ENCODE measurements around the gene MRPS22. TPM values are rescaled to one million over a fixed set of nuclear protein-coding genes. Genes with fewer than 3 reads are reported as not detected.
A peak's percentile ranks its signal among the peaks of the same experiment; 100 is the strongest.
"Not testable (repeated sequence)": the region's sequence is repeated elsewhere in the genome, so short reads cannot be mapped to it uniquely, and the experiment has no call there.

The MRPS22 gene
- total RNA-seq, 3 donors from 2014 or later, result 59.4 to 77.6 (median 72.2) TPM

GRCh38 chr3:139319428-139320402 is 24.1 kb upstream of the MRPS22 start:
- DNase-seq (no peak), ATAC-seq (no peak)
- no peaks in the 10 kb centered on the region for H3K4me1 Mint-ChIP-seq (ENCODE audit: low read depth)
- peaks cover 9% of the 10 kb centered on the region for H3K27me3 Mint-ChIP-seq (ENCODE audit: low read depth)
- no peaks in the 10 kb centered on the region for H3K9me3 Mint-ChIP-seq
- H3K36me3 Mint-ChIP-seq (ENCODE audit: insufficient read depth), result no peaks in the 10 kb centered on the region
- no peak overlapping the region for H3K4me3 Mint-ChIP-seq

- Mint-ChIP-seq H3K27me3 (ENCODE audit: low read depth) (peaks cover 9% of the 10 kb centered on the region), H3K4me1 (ENCODE audit: low read depth) (no peaks in the 10 kb centered on the region), H3K4me3 (no peak overlapping the region), H3K9me3 (no peaks in the 10 kb centered on the region), H3K36me3 (ENCODE audit: insufficient read depth) (no peaks in the 10 kb centered on the region)
- DNase-seq, result no peak
- no peak for ATAC-seq
Measured at GRCh38 chr3:139320551-139321309, 23.1 kb upstream of the MRPS22 start.

- H3K4me3 Mint-ChIP-seq, result no peak overlapping the region
- no peaks in the 10 kb centered on the region for H3K9me3 Mint-ChIP-seq
- no peak for ATAC-seq
- H3K27me3 Mint-ChIP-seq (ENCODE audit: low read depth), result peaks cover 6% of the 10 kb centered on the region
- DNase-seq, result no peak
- no peaks in the 10 kb centered on the region for H3K36me3 Mint-ChIP-seq (ENCODE audit: insufficient read depth)
- H3K4me1 Mint-ChIP-seq (ENCODE audit: low read depth), result no peaks in the 10 kb centered on the region
Measured at GRCh38 chr3:139322346-139322745, 21.5 kb upstream of the MRPS22 start.

GRCh38 chr3:139323146-139323545 is 20.7 kb upstream of the MRPS22 start:
- Mint-ChIP-seq H3K27me3 (ENCODE audit: low read depth) (peaks cover 6% of the 10 kb centered on the region), H3K4me3 (no peak overlapping the region), H3K4me1 (ENCODE audit: low read depth) (peaks cover 2% of the 10 kb centered on the region), H3K36me3 (ENCODE audit: insufficient read depth) (no peaks in the 10 kb centered on the region), H3K9me3 (no peaks in the 10 kb centered on the region)
- ATAC-seq (no peak), DNase-seq (no peak)

- ATAC-seq (no peak), DNase-seq (no peak)
- Mint-ChIP-seq H3K4me3 (no peak overlapping the region), H3K36me3 (ENCODE audit: insufficient read depth) (no peaks in the 10 kb centered on the region), H3K9me3 (no peaks in the 10 kb centered on the region), H3K4me1 (ENCODE audit: low read depth) (peaks cover 11% of the 10 kb centered on the region), H3K27me3 (ENCODE audit: low read depth) (peaks cover 6% of the 10 kb centered on the region)
Measured at GRCh38 chr3:139324456-139324855, 19.4 kb upstream of the MRPS22 start.

GRCh38 chr3:139325551-139325950 is 18.3 kb upstream of the MRPS22 start:
- peaks cover 10% of the 10 kb centered on the region for H3K27me3 Mint-ChIP-seq (ENCODE audit: low read depth)
- no peaks in the 10 kb centered on the region for H3K9me3 Mint-ChIP-seq
- peaks cover 16% of the 10 kb centered on the region for H3K4me1 Mint-ChIP-seq (ENCODE audit: low read depth)
- no peaks in the 10 kb centered on the region for H3K36me3 Mint-ChIP-seq (ENCODE audit: insufficient read depth)
- no peak overlapping the region for H3K4me3 Mint-ChIP-seq
- no peak for ATAC-seq
- DNase-seq, result no peak

GRCh38 chr3:139326131-139326530 is 17.7 kb upstream of the MRPS22 start:
- no peak for ATAC-seq
- Mint-ChIP-seq H3K9me3 (no peaks in the 10 kb centered on the region), H3K36me3 (ENCODE audit: insufficient read depth) (no peaks in the 10 kb centered on the region)

GRCh38 chr3:139326707-139327106 is 17.1 kb upstream of the MRPS22 start:
- peaks cover 13% of the 10 kb centered on the region for H3K27me3 Mint-ChIP-seq (ENCODE audit: low read depth)
- DNase-seq, result no peak
- no peaks in the 10 kb centered on the region for H3K9me3 Mint-ChIP-seq
- no peak for ATAC-seq
- H3K36me3 Mint-ChIP-seq (ENCODE audit: insufficient read depth), result no peaks in the 10 kb centered on the region
- no peak overlapping the region for H3K4me3 Mint-ChIP-seq
- H3K4me1 Mint-ChIP-seq (ENCODE audit: low read depth), result peaks cover 16% of the 10 kb centered on the region

More at GRCh38 chr3:139326131-139326530, 17.7 kb upstream of the MRPS22 start:
- Mint-ChIP-seq H3K27me3 (ENCODE audit: low read depth) (peaks cover 11% of the 10 kb centered on the region), H3K4me3 (no peak overlapping the region), H3K4me1 (ENCODE audit: low read depth) (peaks cover 16% of the 10 kb centered on the region)
- no peak for DNase-seq

GRCh38 chr3:139327231-139327630 is 16.6 kb upstream of the MRPS22 start:
- ATAC-seq (no peak), DNase-seq (no peak)
- H3K27me3 Mint-ChIP-seq (ENCODE audit: low read depth), result peaks cover 18% of the 10 kb centered on the region
- peaks cover 16% of the 10 kb centered on the region for H3K4me1 Mint-ChIP-seq (ENCODE audit: low read depth)
- no peaks in the 10 kb centered on the region for H3K36me3 Mint-ChIP-seq (ENCODE audit: insufficient read depth)
- no peak overlapping the region for H3K4me3 Mint-ChIP-seq
- H3K9me3 Mint-ChIP-seq, result no peaks in the 10 kb centered on the region

GRCh38 chr3:139327861-139328260 is 16.0 kb upstream of the MRPS22 start:
- Mint-ChIP-seq H3K27me3 (ENCODE audit: low read depth) (peaks cover 24% of the 10 kb centered on the region), H3K4me1 (ENCODE audit: low read depth) (peaks cover 16% of the 10 kb centered on the region), H3K36me3 (ENCODE audit: insufficient read depth) (no peaks in the 10 kb centered on the region), H3K4me3 (no peak overlapping the region), H3K9me3 (no peaks in the 10 kb centered on the region)
- no peak for DNase-seq
- no peak for ATAC-seq

GRCh38 chr3:139328356-139328755 is 15.5 kb upstream of the MRPS22 start:
- peaks cover 27% of the 10 kb centered on the region for H3K27me3 Mint-ChIP-seq (ENCODE audit: low read depth)
- peaks cover 16% of the 10 kb centered on the region for H3K4me1 Mint-ChIP-seq (ENCODE audit: low read depth)
- H3K9me3 Mint-ChIP-seq, result no peaks in the 10 kb centered on the region
- ATAC-seq, result no peak
- no peaks in the 10 kb centered on the region for H3K36me3 Mint-ChIP-seq (ENCODE audit: insufficient read depth)
- DNase-seq, result no peak
- H3K4me3 Mint-ChIP-seq, result no peak overlapping the region

GRCh38 chr3:139329364-139329850 is 14.4 kb upstream of the MRPS22 start:
- ATAC-seq, result peak; percentile 98
- Mint-ChIP-seq H3K9me3 (no peaks in the 10 kb centered on the region), H3K27me3 (ENCODE audit: low read depth) (peaks cover 35% of the 10 kb centered on the region), H3K4me3 (peak overlapping the region; percentile 62), H3K4me1 (ENCODE audit: low read depth) (peaks cover 16% of the 10 kb centered on the region), H3K36me3 (ENCODE audit: insufficient read depth) (no peaks in the 10 kb centered on the region)
- DNase-seq, result peak; percentile 81

- DNase-seq (no peak), ATAC-seq (no peak)
- Mint-ChIP-seq H3K27me3 (ENCODE audit: low read depth) (peaks cover 35% of the 10 kb centered on the region), H3K9me3 (no peaks in the 10 kb centered on the region), H3K4me1 (ENCODE audit: low read depth) (peaks cover 16% of the 10 kb centered on the region), H3K4me3 (no peak overlapping the region), H3K36me3 (ENCODE audit: insufficient read depth) (no peaks in the 10 kb centered on the region)
Measured at GRCh38 chr3:139332092-139332491, 11.7 kb upstream of the MRPS22 start.

- H3K4me1 Mint-ChIP-seq (ENCODE audit: low read depth); ATAC-seq; H3K36me3 Mint-ChIP-seq (ENCODE audit: insufficient read depth); H3K9me3 Mint-ChIP-seq; H3K4me3 Mint-ChIP-seq; DNase-seq: not testable (repeated sequence)
- peaks cover 34% of the 10 kb centered on the region for H3K27me3 Mint-ChIP-seq (ENCODE audit: low read depth)
Measured at GRCh38 chr3:139334675-139335074, 9.1 kb upstream of the MRPS22 start.

Measured in activated T-cell treated with anti-CD3 and anti-CD28 coated beads, Interleukin-2, amount 50 U/mL, for 4 hours (primary cell).